H1 (cell line): ENCODE results near the gene ANGPTL5. TPM values are rescaled to one million over a fixed set of nuclear protein-coding genes. Genes with fewer than 3 reads are reported as not detected.

Experiments
- CTCF ChIA-PET: fragments of 300-600 bp; sonication (Branson Sonifier 250); formaldehyde crosslinking; loops from one replicate; lab custom pipeline; 2021; ENCODE audit not compliant: partially characterized antibody; lab: Charles Lee
- POLR2A ChIA-PET: fragments of 300-600 bp; sonication (Branson Sonifier 250); formaldehyde crosslinking; loops from one replicate; lab custom pipeline; 2021; ENCODE audit warnings: inconsistent platforms; ENCODE audit not compliant: partially characterized antibody; lab: Charles Lee
- DNase-seq, 2 experiments: peaks; one replicate each; pipeline versions ENCODE4 v3.0.0 to v3.0.0-alpha.2; 2010 to 2022; ENCODE audit warnings: low spot score in 2 of 2, low read depth in 1 of 2, mixed read lengths in 1 of 2
- FAIRE-seq: peaks from 2 replicates; lab custom pipeline; 2011; peaks lifted over from hg19 to GRCh38; lab: Jason Lieb, UNC
- H2AFZ ChIP-seq: 2 replicates; pipeline ENCODE4 v1.8.1; 2012; ENCODE audit warnings: low read length, inconsistent platforms
- H2AK5ac ChIP-seq: 2 replicates; pipeline ENCODE4 v1.6.1; 2013; ENCODE audit warnings: low read depth, low read length
- H2BK120ac ChIP-seq: replicated peaks from 2 replicates; pipeline ENCODE3; 2013; ENCODE audit warnings: low read depth, low read length, inconsistent platforms
- H2BK12ac ChIP-seq: 2 replicates; pipeline ENCODE4 v1.6.1; 2013; ENCODE audit warnings: low read depth, low read length
- H2BK15ac ChIP-seq: 2 replicates; pipeline ENCODE4 v1.6.1; 2013; ENCODE audit warnings: low read length
- H2BK20ac ChIP-seq: 2 replicates; pipeline ENCODE4 v1.6.1; 2013; ENCODE audit warnings: low read length
- H2BK5ac ChIP-seq: 2 replicates; pipeline ENCODE4 v1.6.1; 2013; ENCODE audit warnings: low read depth, low read length
- H3K14ac ChIP-seq: 2 replicates; pipeline ENCODE4 v1.6.1; 2013; ENCODE audit warnings: inconsistent platforms; ENCODE audit not compliant: insufficient read length
- H3K18ac ChIP-seq: 2 replicates; pipeline ENCODE4 v1.6.1; 2013; ENCODE audit warnings: low read length; ENCODE audit errors: extremely low read depth
- H3K23ac ChIP-seq: 2 replicates; pipeline ENCODE4 v1.6.1; 2013; ENCODE audit warnings: inconsistent platforms; ENCODE audit not compliant: insufficient read length
- H3K23me2 ChIP-seq: 2 replicates; pipeline ENCODE4 v1.6.1; 2013; ENCODE audit warnings: low read depth, low read length
- H3K27ac ChIP-seq: 2 replicates; pipeline ENCODE4 v1.6.1; 2011; ENCODE audit warnings: low read depth, low read length, inconsistent platforms
- H3K27me3 ChIP-seq, 4 experiments: replicated peaks in 1 of 4; 1 replicate in 1 of 4; 2 replicates in 3 of 4; pipeline versions ENCODE4 v1.6.1 to v1.8.1; 2011 to 2013; ENCODE audit warnings: low read length in 3 of 4, mild to moderate bottlenecking in 3 of 4, inconsistent platforms in 2 of 4, mixed read lengths in 2 of 4, moderate library complexity in 1 of 4; ENCODE audit not compliant: control insufficient read depth in 3 of 4, insufficient read depth in 3 of 4; ENCODE audit errors: extremely low read depth in 1 of 4
- H3K36me3 ChIP-seq, 4 experiments: 2 replicates each; pipeline versions ENCODE4 v1.6.1 to v1.8.1; 2011 to 2013; ENCODE audit warnings: mild to moderate bottlenecking in 4 of 4, low read length in 3 of 4, moderate library complexity in 2 of 4, control low read depth in 1 of 4, inconsistent platforms in 1 of 4; ENCODE audit not compliant: insufficient read depth in 4 of 4, control insufficient read depth in 2 of 4
- H3K4ac ChIP-seq: replicated peaks from 2 replicates; pipeline ENCODE3; 2013; ENCODE audit warnings: low read length, low read depth, mixed read lengths, inconsistent platforms; ENCODE audit not compliant: insufficient read length
- H3K4me1 ChIP-seq, 4 experiments: replicated peaks in 1 of 4; 1 replicate in 1 of 4; 2 replicates in 3 of 4; pipeline versions ENCODE4 v1.6.1 to v1.8.1; 2011 to 2013; ENCODE audit warnings: low read length in 3 of 4, inconsistent platforms in 2 of 4, mixed read lengths in 1 of 4; ENCODE audit not compliant: insufficient read depth in 4 of 4, control insufficient read depth in 3 of 4
- H3K4me2 ChIP-seq, 2 experiments: 2 replicates each; pipeline versions ENCODE4 v1.6.1 to v1.8.1; 2011 to 2013; ENCODE audit warnings: low read depth in 2 of 2, low read length in 2 of 2, control low read depth in 1 of 2, inconsistent platforms in 1 of 2, mild to moderate bottlenecking in 1 of 2; ENCODE audit not compliant: insufficient read depth in 1 of 2
- H3K4me3 ChIP-seq, 4 experiments: fragments of 200-600, 300-600 bp in 1 of 4; sonication (generic), shearing (Covaris generic), sonication (Bioruptor Twin) in 1 of 4; 2 replicates each; pipeline versions ENCODE4 v1.5.1 to v1.8.1; 2011 to 2016; ENCODE audit warnings: low read length in 4 of 4, low read depth in 3 of 4, control low read depth in 2 of 4, inconsistent platforms in 2 of 4, mild to moderate bottlenecking in 2 of 4, mixed read lengths in 1 of 4, moderate library complexity in 1 of 4; ENCODE audit not compliant: insufficient read depth in 2 of 4; ENCODE audit errors: extremely low read depth in 1 of 4
- H3K56ac ChIP-seq: replicated peaks from 2 replicates; pipeline ENCODE3; 2013; ENCODE audit warnings: low read depth, mild to moderate bottlenecking, mixed read lengths, low read length, inconsistent platforms; ENCODE audit not compliant: insufficient read length
- H3K79me1 ChIP-seq: 2 replicates; pipeline ENCODE4 v1.6.1; 2013; ENCODE audit warnings: low read depth, low read length, control low read depth
- H3K79me2 ChIP-seq, 2 experiments: 2 replicates each; pipeline versions ENCODE4 v1.6.1 to v1.8.1; 2012 to 2013; ENCODE audit warnings: low read length in 2 of 2, mild to moderate bottlenecking in 2 of 2, inconsistent platforms in 1 of 2; ENCODE audit not compliant: insufficient read depth in 2 of 2, control insufficient read depth in 1 of 2
- H3K9ac ChIP-seq, 4 experiments: replicated peaks in 1 of 4; 1 replicate in 1 of 4; 2 replicates in 3 of 4; pipeline versions ENCODE4 v1.6.1 to v1.8.1; 2011 to 2013; ENCODE audit warnings: low read depth in 3 of 4, low read length in 3 of 4, control low read depth in 2 of 4, mild to moderate bottlenecking in 2 of 4, moderate library complexity in 2 of 4, inconsistent platforms in 1 of 4; ENCODE audit errors: extremely low read depth in 1 of 4
- H3K9me3 ChIP-seq, 2 experiments: 2 replicates each; pipeline versions ENCODE4 v1.6.1 to v1.8.1; 2012 to 2013; ENCODE audit warnings: mild to moderate bottlenecking in 2 of 2, moderate library complexity in 2 of 2, control low read depth in 1 of 2, inconsistent platforms in 1 of 2, low read depth in 1 of 2, low read length in 1 of 2, mixed read lengths in 1 of 2; ENCODE audit not compliant: insufficient read depth in 2 of 2
- H4K20me1 ChIP-seq, 2 experiments: replicated peaks in 1 of 2; 2 replicates each; pipeline versions ENCODE3 to v1.8.1; 2011 to 2013; ENCODE audit warnings: inconsistent platforms in 2 of 2, low read length in 2 of 2, mild to moderate bottlenecking in 1 of 2; ENCODE audit not compliant: insufficient read depth in 2 of 2, control insufficient read depth in 1 of 2
- H4K5ac ChIP-seq: 2 replicates; pipeline ENCODE4 v1.6.1; 2013; ENCODE audit warnings: low read length, low read depth, mixed read lengths, inconsistent platforms; ENCODE audit not compliant: insufficient read length
- H4K8ac ChIP-seq: 2 replicates; pipeline ENCODE4 v1.8.0; 2013; ENCODE audit warnings: mild to moderate bottlenecking, moderate library complexity, low read length, inconsistent platforms; ENCODE audit not compliant: insufficient read depth; ENCODE audit errors: extremely low read depth
- H4K91ac ChIP-seq: replicated peaks from 2 replicates; pipeline ENCODE3; 2013; ENCODE audit warnings: low read length, mixed read lengths, inconsistent platforms; ENCODE audit not compliant: insufficient read length
- CEBPB ChIP-seq: IDR thresholded peaks from 2 replicates; pipeline ENCODE4 v1.6.1; 2012; ENCODE audit warnings: low read depth, low read length
- HDAC2 ChIP-seq, 2 experiments: fragments of 300-600 bp in 1 of 2; sonication (generic) in 1 of 2; IDR thresholded peaks; 2 replicates each; pipeline ENCODE4 v1.6.1; 2011 to 2012; ENCODE audit warnings: low read depth in 2 of 2, low read length in 2 of 2, mild to moderate bottlenecking in 2 of 2, moderate library complexity in 2 of 2, borderline replicate concordance in 1 of 2, inconsistent platforms in 1 of 2
- SIN3A ChIP-seq, 2 experiments: IDR thresholded peaks in 1 of 2; conservative IDR thresholded peaks in 1 of 2; 2 replicates each; pipeline ENCODE4 v1.6.1; 2011 to 2012; ENCODE audit warnings: low read length in 2 of 2, improper control_type of control experiment in 1 of 2, low read depth in 1 of 2, mild to moderate bottlenecking in 1 of 2
- WGBS, 2 experiments: shearing (Covaris generic) in 1 of 2; methylation state at CpG; one replicate each; pipeline versions ENCODE4 v1.1.6 to v1.1.7; 2013 to 2015; ENCODE audit warnings: low lambda C conversion rate in 2 of 2, mixed read lengths in 2 of 2, inconsistent platforms in 1 of 2, low coverage in 1 of 2, missing lambda C conversion rate in 1 of 2; ENCODE audit not compliant: insufficient replicate concordance in 2 of 2, insufficient coverage in 1 of 2, insufficient read length in 1 of 2; ENCODE audit errors: extremely low coverage in 1 of 2, missing lambda C conversion rate in 1 of 2; 5-methylcytosine and 5-hydroxymethylcytosine counted together
- polyA plus RNA-seq, 7 experiments: library from polyadenylated mRNA; depleted of rRNA in 3 of 7; stranded (reverse) in 5 of 7; unstranded in 2 of 7; fragments of >200 nt in 5 of 7; fragments of 200-250 nt in 2 of 7; gene quantifications; 1 replicate in 5 of 7; 2 replicates in 1 of 7; 4 replicates in 1 of 7; pipeline versions ENCODE4 v1.2.1 to v1.2.3, GENCODE V29; 2011 to 2013; ENCODE audit warnings: missing spikeins in 2 of 7, mixed read lengths in 2 of 7
- total RNA-seq: library from RNA; stranded (reverse); fragmentation: NEBNext Ultra II Directional; extraction: Animal tissue kit (Norgen Biotek cat#: 25700); gene quantifications from 2 replicates; pipeline ENCODE4 v1.2.1, GENCODE V29; 2021

The ANGPTL5 gene
- total and polyA plus RNA-seq, 2 of the 8 experiments (the other 6 are each of a cell fraction or from before 2014, with no cell fraction given): not detected

DNA sequence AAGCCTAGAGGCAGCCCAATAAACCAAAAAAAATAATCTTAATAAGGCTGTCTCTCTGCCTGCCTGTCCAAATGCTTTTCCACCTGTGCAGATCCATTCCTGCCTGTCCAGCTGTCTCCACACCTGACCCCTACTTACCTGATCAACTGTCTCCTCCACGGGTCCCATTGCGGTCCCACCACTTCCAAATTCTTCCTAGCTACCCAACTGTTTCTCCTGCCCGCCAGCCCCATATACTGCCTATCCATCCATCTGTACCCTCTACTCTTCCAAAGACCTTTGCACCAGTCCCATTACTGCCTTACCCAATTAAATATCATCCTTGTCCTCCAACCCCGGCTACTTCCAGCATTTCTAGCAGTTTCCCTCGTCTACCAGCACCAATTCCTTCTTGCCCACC, 39.4 kb upstream of the ANGPTL5 start:
- no peak overlapping the region for H3K9ac ChIP-seq
- H3K56ac ChIP-seq: no peak overlapping the region
- no peak overlapping the region for H4K91ac ChIP-seq
- no peaks in the 10 kb centered on the region for H3K27me3 ChIP-seq
- ChIA-PET CTCF (interaction anchor here (1.0 to 1.4 kb wide), 2 partner anchors 28 to 52 kb away, joined by 3 to 4 read pairs; no protein-coding TSS in a partner anchor), POLR2A (no interaction called here)
- H3K36me3 ChIP-seq: no peaks in the 10 kb centered on the region
- 88% methylated on average over 5 of the region's 5 CpGs; no CpG with 5 or more reads in 1 of the 2 experiments for WGBS, 2 experiments
- no peak for DNase-seq
- H3K4me3 ChIP-seq: no peak overlapping the region
- H2BK120ac ChIP-seq: no peak overlapping the region
- H3K79me1 ChIP-seq: no peaks in the 10 kb centered on the region
- no peak overlapping the region for H2BK20ac ChIP-seq
- no peaks in the 10 kb centered on the region for H3K79me2 ChIP-seq
- no peak overlapping the region for H3K27ac ChIP-seq
- no peaks in the 10 kb centered on the region for H3K9me3 ChIP-seq
- no peak overlapping the region for H2BK15ac ChIP-seq
- no peak overlapping the region for H3K14ac ChIP-seq
- peaks cover 2% of the 10 kb centered on the region; the same call in 1 of the 2 replicates for H3K23me2 ChIP-seq
- no peak for FAIRE-seq
- H3K4me1 ChIP-seq: no peaks in the 10 kb centered on the region
- no peak overlapping the region for H4K8ac ChIP-seq
- H4K20me1 ChIP-seq: no peaks in the 10 kb centered on the region
- H3K4me2 ChIP-seq: no peak overlapping the region
- no peak overlapping the region for H4K5ac ChIP-seq
- no peak overlapping the region for H2AFZ ChIP-seq
- H2BK12ac ChIP-seq: no peak overlapping the region
- no peak overlapping the region for H3K18ac ChIP-seq
- H2AK5ac ChIP-seq: no peak overlapping the region
- H2BK5ac ChIP-seq: no peak overlapping the region
- H3K4ac ChIP-seq: no peak overlapping the region
- H3K23ac ChIP-seq: no peak overlapping the region
- TF ChIP-seq HDAC2 (IDR thresholded peaks at IDR 0.05; ENCODE audit: borderline replicate concordance in 1 of 2, low read depth in 2 of 2, low read length in 2 of 2) (no peak), CEBPB (no peak), SIN3A (conservative IDR thresholded peaks at IDR 0.05 in 1 of 2, IDR thresholded peaks at IDR 0.05 in 1 of 2; ENCODE audit: low read depth in 1 of 2, low read length in 2 of 2) (no peak)
